ENCODE data around the gene ZNF280A.
"Not testable (repeated sequence)": the region's sequence is repeated elsewhere in the genome, so short reads cannot be mapped to it uniquely, and the experiment has no call there.

DNA sequence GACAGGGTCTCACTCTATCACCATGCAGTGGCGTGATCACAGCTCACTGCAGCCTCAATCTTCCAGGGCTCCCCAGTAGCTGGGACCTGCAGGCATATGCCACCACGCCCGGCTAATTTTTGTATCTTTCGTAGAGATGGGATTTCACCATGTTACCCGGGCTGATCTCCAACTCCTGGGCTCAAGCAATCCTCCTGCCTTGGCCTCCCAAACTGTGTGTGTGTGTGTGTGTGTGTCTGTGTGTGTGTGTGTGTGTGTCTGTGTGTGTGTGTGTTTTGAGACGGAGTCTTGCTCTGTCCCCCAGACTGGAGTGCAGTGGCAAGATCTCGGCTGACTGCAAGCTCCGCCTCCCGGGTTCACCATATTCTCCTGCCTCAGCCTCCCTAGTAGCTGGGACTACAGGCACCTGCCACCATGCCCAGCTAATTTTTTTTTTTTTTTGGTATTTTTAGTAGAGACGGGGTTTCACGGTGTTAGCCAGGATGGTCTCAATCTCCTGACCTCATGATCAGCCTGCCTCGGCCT is 12.5 kb upstream of the ZNF280A start:
- TF ChIP-seq, protein P1, sequence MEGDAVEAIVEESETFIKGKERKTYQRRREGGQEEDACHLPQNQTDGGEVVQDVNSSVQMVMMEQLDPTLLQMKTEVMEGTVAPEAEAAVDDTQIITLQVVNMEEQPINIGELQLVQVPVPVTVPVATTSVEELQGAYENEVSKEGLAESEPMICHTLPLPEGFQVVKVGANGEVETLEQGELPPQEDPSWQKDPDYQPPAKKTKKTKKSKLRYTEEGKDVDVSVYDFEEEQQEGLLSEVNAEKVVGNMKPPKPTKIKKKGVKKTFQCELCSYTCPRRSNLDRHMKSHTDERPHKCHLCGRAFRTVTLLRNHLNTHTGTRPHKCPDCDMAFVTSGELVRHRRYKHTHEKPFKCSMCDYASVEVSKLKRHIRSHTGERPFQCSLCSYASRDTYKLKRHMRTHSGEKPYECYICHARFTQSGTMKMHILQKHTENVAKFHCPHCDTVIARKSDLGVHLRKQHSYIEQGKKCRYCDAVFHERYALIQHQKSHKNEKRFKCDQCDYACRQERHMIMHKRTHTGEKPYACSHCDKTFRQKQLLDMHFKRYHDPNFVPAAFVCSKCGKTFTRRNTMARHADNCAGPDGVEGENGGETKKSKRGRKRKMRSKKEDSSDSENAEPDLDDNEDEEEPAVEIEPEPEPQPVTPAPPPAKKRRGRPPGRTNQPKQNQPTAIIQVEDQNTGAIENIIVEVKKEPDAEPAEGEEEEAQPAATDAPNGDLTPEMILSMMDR (IDR thresholded peaks at IDR 0.05) = not testable (repeated sequence)
- TF ChIP-seq POLR2A (IDR thresholded peaks at IDR 0.05) = not testable (repeated sequence)

Data from heart left ventricle (tissue), 13 donors.